Liver (tissue), 9 donors: ENCODE results near the gene PRKN. TPM values are rescaled to one million over a fixed set of nuclear protein-coding genes. Genes with fewer than 3 reads are reported as not detected.

Experiments used
- DNase-seq: peaks from one replicate; pipeline ENCODE4 v3.0.0-alpha.2; 2017; ENCODE audit warnings: low spot score
- H3K27ac ChIP-seq, 2 donors: one replicate each; pipeline ENCODE4 v1.7.0; 2013; ENCODE audit warnings: inconsistent platforms in 2 of 2, low read length in 2 of 2, control low read depth in 1 of 2, low read depth in 1 of 2, mild to moderate bottlenecking in 1 of 2
- H3K27me3 ChIP-seq, 4 donors: one replicate each; pipeline versions ENCODE4 v1.6.1 to v1.7.0; 2013; ENCODE audit warnings: low read length in 3 of 4, inconsistent platforms in 1 of 4, mild to moderate bottlenecking in 1 of 4, moderate library complexity in 1 of 4; ENCODE audit not compliant: control insufficient read depth in 4 of 4, insufficient read depth in 4 of 4
- H3K36me3 ChIP-seq, 4 donors: one replicate each; pipeline versions ENCODE4 v1.6.1 to v1.7.0; 2013; ENCODE audit warnings: low read length in 3 of 4, mild to moderate bottlenecking in 3 of 4, low read depth in 1 of 4, moderate library complexity in 1 of 4; ENCODE audit not compliant: control insufficient read depth in 4 of 4, insufficient read depth in 3 of 4
- H3K4me1 ChIP-seq, 4 donors: one replicate each; pipeline versions ENCODE4 v1.6.1 to v1.7.0; 2013; ENCODE audit warnings: low read length in 3 of 4, mild to moderate bottlenecking in 3 of 4, moderate library complexity in 1 of 4; ENCODE audit not compliant: control insufficient read depth in 4 of 4, insufficient read depth in 4 of 4
- H3K4me3 ChIP-seq, 3 donors: one replicate each; pipeline versions ENCODE4 v1.6.1 to v1.7.0; 2013; ENCODE audit warnings: low read length in 3 of 3, control low read depth in 1 of 3, low read depth in 1 of 3, mild to moderate bottlenecking in 1 of 3
- H3K9ac ChIP-seq, 2 donors: one replicate each; pipeline ENCODE4 v1.7.0; 2013; ENCODE audit warnings: low read length in 2 of 2, mild to moderate bottlenecking in 2 of 2, moderate library complexity in 2 of 2, control low read depth in 1 of 2, low read depth in 1 of 2
- H3K9me3 ChIP-seq, 4 donors: one replicate each; pipeline versions ENCODE4 v1.6.1 to v1.7.0; 2013; ENCODE audit warnings: low read length in 3 of 4; ENCODE audit not compliant: control insufficient read depth in 4 of 4
- EGR1 ChIP-seq, 2 donors: IDR thresholded peaks; 2 replicates each; pipeline ENCODE4 v1.6.1; 2016 to 2018; ENCODE audit warnings: antibody characterized with exemption in 2 of 2, low read depth in 2 of 2
- FOXA1 ChIP-seq: IDR thresholded peaks from 2 replicates; pipeline ENCODE4 v1.6.1; 2016; ENCODE audit warnings: antibody characterized with exemption
- GABPA ChIP-seq, 2 donors: IDR thresholded peaks in 1 of 2; conservative IDR thresholded peaks in 1 of 2; 2 replicates each; pipeline ENCODE4 v1.6.1; 2016; ENCODE audit warnings: antibody characterized with exemption in 2 of 2, mild to moderate bottlenecking in 1 of 2, moderate library complexity in 1 of 2
- HNF4G ChIP-seq: IDR thresholded peaks from 2 replicates; pipeline ENCODE4 v1.6.1; 2016; ENCODE audit warnings: antibody characterized with exemption
- JUND ChIP-seq, 2 donors: IDR thresholded peaks; 2 replicates each; pipeline ENCODE4 v1.6.1; 2016; ENCODE audit warnings: antibody characterized with exemption in 2 of 2
- NR2F2 ChIP-seq: IDR thresholded peaks from 2 replicates; pipeline ENCODE4 v1.6.1; 2016; ENCODE audit warnings: antibody characterized with exemption
- RAD21 ChIP-seq, 2 donors: IDR thresholded peaks; 2 replicates each; pipeline ENCODE4 v1.6.1; 2016; ENCODE audit warnings: antibody characterized with exemption in 2 of 2, mild to moderate bottlenecking in 2 of 2
- SP1 ChIP-seq: IDR thresholded peaks from 2 replicates; pipeline ENCODE4 v1.6.1; 2018; ENCODE audit warnings: antibody characterized with exemption, mild to moderate bottlenecking
- YY1 ChIP-seq: IDR thresholded peaks from 2 replicates; pipeline ENCODE4 v1.6.1; 2016; ENCODE audit warnings: antibody characterized with exemption, mild to moderate bottlenecking
- WGBS: extraction: QIAGEN DNeasy Blood & Tissue Kit; methylation state at CpG from one replicate; pipeline ENCODE4 v1.1.7; 2013; 5-methylcytosine and 5-hydroxymethylcytosine counted together
- polyA plus RNA-seq, 2 donors: library from polyadenylated mRNA; stranded (reverse) in 1 of 2; unstranded in 1 of 2; fragments of 200-250 nt in 1 of 2; fragments of >200 nt in 1 of 2; fragmentation: Nextera tagmentation in 1 of 2; extraction: Ambion mirVana in 1 of 2; gene quantifications; one replicate each; pipeline versions ENCODE4 v1.2.1 to v1.2.3, GENCODE V29; 2013 to 2015
- total RNA-seq, 2 donors: library from RNA; depleted of rRNA; stranded (reverse); fragments of >200 nt; gene quantifications; one replicate each; pipeline ENCODE4 v1.2.3, GENCODE V29; 2014
- TF ChIP-seq, protein P1 (sequence below): fragments of 150-350 bp; IDR thresholded peaks from 2 replicates; pipeline ENCODE4 v1.5.1; 2017; ENCODE audit warnings: improper control_type of control experiment, low read depth, low read length; ENCODE audit not compliant: missing input control
- TF ChIP-seq, protein P2 (sequence below): IDR thresholded peaks from 2 replicates; pipeline ENCODE4 v1.6.1; 2016; ENCODE audit warnings: antibody characterized with exemption
- TF ChIP-seq, protein P3 (sequence below): IDR thresholded peaks from 2 replicates; pipeline ENCODE4 v1.6.1; 2016; ENCODE audit warnings: antibody characterized with exemption
- TF ChIP-seq, protein P4 (sequence below): IDR thresholded peaks from 2 replicates; pipeline ENCODE4 v1.6.1; 2016; ENCODE audit warnings: antibody characterized with exemption, mild to moderate bottlenecking
- donor health status: healthy.
- donor health status: healthy.
- donor health status: healthy.
- donor health status: healthy.
- donor health status: healthy.

PRKN gene
- total and polyA plus RNA-seq, 4 donors, result 0.47 to 4.1 (median 3.2) TPM

DNA sequence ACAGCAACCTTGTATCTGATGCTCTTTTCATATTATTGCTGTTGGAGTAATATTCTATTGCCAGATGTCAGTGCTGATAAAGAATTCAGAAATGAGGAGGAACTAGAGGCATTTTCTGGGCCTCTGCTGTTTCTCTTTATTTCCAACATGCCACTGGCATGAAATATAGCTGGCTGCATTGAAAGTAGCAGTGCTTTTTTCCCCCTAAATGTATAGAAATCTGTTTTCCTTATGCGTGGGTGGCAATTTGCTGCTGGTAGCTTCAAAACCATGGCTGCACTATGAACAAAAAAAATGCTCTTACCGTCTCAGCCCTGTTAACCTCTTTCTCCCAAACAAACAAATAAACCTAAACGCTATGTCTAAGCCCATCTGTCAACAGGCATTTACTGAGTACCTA lies 1011.4 kb downstream of the PRKN start (continued):
- TF ChIP-seq, protein P1, sequence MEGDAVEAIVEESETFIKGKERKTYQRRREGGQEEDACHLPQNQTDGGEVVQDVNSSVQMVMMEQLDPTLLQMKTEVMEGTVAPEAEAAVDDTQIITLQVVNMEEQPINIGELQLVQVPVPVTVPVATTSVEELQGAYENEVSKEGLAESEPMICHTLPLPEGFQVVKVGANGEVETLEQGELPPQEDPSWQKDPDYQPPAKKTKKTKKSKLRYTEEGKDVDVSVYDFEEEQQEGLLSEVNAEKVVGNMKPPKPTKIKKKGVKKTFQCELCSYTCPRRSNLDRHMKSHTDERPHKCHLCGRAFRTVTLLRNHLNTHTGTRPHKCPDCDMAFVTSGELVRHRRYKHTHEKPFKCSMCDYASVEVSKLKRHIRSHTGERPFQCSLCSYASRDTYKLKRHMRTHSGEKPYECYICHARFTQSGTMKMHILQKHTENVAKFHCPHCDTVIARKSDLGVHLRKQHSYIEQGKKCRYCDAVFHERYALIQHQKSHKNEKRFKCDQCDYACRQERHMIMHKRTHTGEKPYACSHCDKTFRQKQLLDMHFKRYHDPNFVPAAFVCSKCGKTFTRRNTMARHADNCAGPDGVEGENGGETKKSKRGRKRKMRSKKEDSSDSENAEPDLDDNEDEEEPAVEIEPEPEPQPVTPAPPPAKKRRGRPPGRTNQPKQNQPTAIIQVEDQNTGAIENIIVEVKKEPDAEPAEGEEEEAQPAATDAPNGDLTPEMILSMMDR, result no peak

DNA sequence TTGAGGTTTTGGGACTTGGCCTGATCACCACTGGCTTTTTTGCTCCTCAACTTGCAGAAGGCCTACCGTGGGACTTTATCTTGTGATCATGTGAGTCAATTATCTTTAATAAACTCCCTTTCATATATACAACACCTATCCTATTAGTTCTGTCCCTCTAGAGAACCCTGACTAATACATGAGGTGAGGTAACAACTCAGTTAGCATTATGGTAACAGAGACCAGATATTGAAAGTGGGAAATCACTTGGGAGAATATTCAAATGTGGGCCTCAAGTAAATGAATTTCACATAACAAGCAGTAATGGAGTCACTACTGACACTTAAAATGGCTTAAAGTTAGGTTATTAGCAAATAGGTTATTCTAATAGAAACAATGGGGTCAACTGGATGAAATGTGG lies 1015.6 kb downstream of the PRKN start:
- 93% methylated on average over 1 of the region's 1 CpG for WGBS
- no peak overlapping the region for H3K27ac ChIP-seq
- no peaks in the 10 kb centered on the region for H3K27me3 ChIP-seq
- no peaks in the 10 kb centered on the region for H3K36me3 ChIP-seq
- H3K4me3 ChIP-seq, result no peak overlapping the region
- no peaks in the 10 kb centered on the region for H3K4me1 ChIP-seq
- TF ChIP-seq SP1, result no peak
- no peak overlapping the region for H3K9ac ChIP-seq
- no peak for DNase-seq
- H3K9me3 ChIP-seq, result no peaks in the 10 kb centered on the region

DNA sequence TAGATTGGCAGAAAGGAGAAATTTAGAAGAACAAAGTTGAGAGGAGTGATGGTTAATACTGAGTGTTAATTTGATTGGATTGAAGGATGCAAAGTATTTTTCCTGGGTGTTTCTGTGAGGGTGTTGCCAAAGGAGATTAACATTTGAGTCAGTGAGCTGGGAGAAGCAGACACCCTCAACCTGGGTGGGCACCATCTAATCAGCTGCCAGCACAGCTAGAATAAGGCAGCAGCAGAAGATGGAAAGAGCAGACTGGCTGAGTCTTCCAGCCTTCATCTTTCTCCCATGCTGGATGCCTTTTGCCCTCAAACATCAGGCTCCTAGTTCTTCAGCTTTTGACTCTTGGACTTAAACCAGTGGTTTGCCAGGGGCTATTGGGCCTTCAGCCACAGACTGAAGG lies 1016.1 kb downstream of the PRKN start:
- H3K4me1 ChIP-seq, result no peaks in the 10 kb centered on the region
- no peak for DNase-seq
- H3K27ac ChIP-seq, result no peak overlapping the region
- H3K27me3 ChIP-seq, result no peaks in the 10 kb centered on the region
- no peak for TF ChIP-seq SP1
- TF ChIP-seq, protein P2, sequence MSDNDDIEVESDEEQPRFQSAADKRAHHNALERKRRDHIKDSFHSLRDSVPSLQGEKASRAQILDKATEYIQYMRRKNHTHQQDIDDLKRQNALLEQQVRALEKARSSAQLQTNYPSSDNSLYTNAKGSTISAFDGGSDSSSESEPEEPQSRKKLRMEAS, result no peak
- no peak for TF ChIP-seq RAD21 (IDR thresholded peaks at IDR 0.05)
- TF ChIP-seq JUND (IDR thresholded peaks at IDR 0.05), result no peak
- TF ChIP-seq, protein P3, sequence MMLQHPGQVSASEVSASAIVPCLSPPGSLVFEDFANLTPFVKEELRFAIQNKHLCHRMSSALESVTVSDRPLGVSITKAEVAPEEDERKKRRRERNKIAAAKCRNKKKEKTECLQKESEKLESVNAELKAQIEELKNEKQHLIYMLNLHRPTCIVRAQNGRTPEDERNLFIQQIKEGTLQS, result no peak
- TF ChIP-seq, protein P1, result no peak
- TF ChIP-seq FOXA1, result no peak
- no peak overlapping the region for H3K4me3 ChIP-seq
- no peaks in the 10 kb centered on the region for H3K36me3 ChIP-seq
- H3K9me3 ChIP-seq, result no peaks in the 10 kb centered on the region
- no peak overlapping the region for H3K9ac ChIP-seq

DNA sequence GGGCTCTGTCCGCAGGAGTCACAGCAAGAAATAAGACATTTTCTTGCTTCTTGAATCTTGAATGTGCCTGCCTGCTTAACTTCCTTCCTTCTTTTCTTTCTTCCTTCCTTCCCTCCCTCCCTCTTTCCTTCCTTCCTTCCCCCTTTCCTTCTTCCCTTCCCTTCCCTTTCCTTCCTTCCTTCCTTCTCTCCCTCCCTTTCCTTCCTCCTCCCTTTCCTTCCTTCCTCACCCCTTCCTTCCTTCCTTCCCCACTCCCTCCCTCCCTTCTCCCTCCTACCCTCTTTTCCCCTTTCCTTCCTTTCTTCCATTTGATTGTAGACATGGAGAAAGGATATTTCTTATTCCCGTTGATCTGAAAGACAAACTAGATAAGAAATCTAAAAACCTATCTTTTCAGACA lies 1016.9 kb downstream of the PRKN start:
- DNase-seq, result no peak
- Histone ChIP-seq H3K27me3 (no peaks in the 10 kb centered on the region), H3K4me3 (no peak overlapping the region), H3K36me3 (no peaks in the 10 kb centered on the region), H3K4me1 (no peaks in the 10 kb centered on the region), H3K9ac (no peak overlapping the region), H3K9me3 (no peaks in the 10 kb centered on the region), H3K27ac (no peak overlapping the region)
- WGBS, result 93% methylated on average over 2 of the region's 2 CpGs
- TF ChIP-seq, protein P3, result no peak
- TF ChIP-seq NR2F2 (no peak), GABPA (IDR thresholded peaks at IDR 0.05 in 1 of 2, conservative IDR thresholded peaks at IDR 0.05 in 1 of 2) (no peak), EGR1 (IDR thresholded peaks at IDR 0.05; ENCODE audit: low read depth in 2 of 2) (no peak), HNF4G (no peak), YY1 (no peak), JUND (IDR thresholded peaks at IDR 0.05) (no peak), FOXA1 (no peak), SP1 (no peak)
- TF ChIP-seq, protein P4, sequence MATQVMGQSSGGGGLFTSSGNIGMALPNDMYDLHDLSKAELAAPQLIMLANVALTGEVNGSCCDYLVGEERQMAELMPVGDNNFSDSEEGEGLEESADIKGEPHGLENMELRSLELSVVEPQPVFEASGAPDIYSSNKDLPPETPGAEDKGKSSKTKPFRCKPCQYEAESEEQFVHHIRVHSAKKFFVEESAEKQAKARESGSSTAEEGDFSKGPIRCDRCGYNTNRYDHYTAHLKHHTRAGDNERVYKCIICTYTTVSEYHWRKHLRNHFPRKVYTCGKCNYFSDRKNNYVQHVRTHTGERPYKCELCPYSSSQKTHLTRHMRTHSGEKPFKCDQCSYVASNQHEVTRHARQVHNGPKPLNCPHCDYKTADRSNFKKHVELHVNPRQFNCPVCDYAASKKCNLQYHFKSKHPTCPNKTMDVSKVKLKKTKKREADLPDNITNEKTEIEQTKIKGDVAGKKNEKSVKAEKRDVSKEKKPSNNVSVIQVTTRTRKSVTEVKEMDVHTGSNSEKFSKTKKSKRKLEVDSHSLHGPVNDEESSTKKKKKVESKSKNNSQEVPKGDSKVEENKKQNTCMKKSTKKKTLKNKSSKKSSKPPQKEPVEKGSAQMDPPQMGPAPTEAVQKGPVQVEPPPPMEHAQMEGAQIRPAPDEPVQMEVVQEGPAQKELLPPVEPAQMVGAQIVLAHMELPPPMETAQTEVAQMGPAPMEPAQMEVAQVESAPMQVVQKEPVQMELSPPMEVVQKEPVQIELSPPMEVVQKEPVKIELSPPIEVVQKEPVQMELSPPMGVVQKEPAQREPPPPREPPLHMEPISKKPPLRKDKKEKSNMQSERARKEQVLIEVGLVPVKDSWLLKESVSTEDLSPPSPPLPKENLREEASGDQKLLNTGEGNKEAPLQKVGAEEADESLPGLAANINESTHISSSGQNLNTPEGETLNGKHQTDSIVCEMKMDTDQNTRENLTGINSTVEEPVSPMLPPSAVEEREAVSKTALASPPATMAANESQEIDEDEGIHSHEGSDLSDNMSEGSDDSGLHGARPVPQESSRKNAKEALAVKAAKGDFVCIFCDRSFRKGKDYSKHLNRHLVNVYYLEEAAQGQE, result no peak
- TF ChIP-seq, protein P2, result no peak
- TF ChIP-seq, protein P1, result no peak
